HepG2 (cell line): Measurements from ENCODE around the gene SMIM38. TPM values are rescaled to one million over a fixed set of nuclear protein-coding genes. Genes with fewer than 3 reads are reported as not detected.

Experiments used
- CBX5 ChIP-seq: sonication (generic); formaldehyde crosslinking; IDR thresholded peaks from 2 replicates; pipeline ENCODE4 v1.4.0; 2020; ENCODE audit warnings: missing genetic modification reagents, borderline replicate concordance
- EED ChIP-seq: sonication (generic); formaldehyde crosslinking; IDR thresholded peaks from 2 replicates; pipeline ENCODE4 v1.5.0; 2020; ENCODE audit warnings: mild to moderate bottlenecking, missing genetic modification reagents
- HHEX ChIP-seq: IDR thresholded peaks from 2 replicates; pipeline ENCODE4 v1.6.1; 2016; ENCODE audit warnings: control low read depth
- PTBP1 ChIP-seq: fragments of 200-400 bp; formaldehyde crosslinking; IDR thresholded peaks from 2 replicates; pipeline ENCODE4 v1.6.1; 2018; ENCODE audit warnings: low read length, low read depth; ENCODE audit not compliant: poor library complexity, severe bottlenecking
- RARG ChIP-seq: sonication (generic); formaldehyde crosslinking; IDR thresholded peaks from 2 replicates; pipeline ENCODE4 v1.4.0; 2020; ENCODE audit warnings: low read depth, mild to moderate bottlenecking, missing genetic modification reagents
- RFX5 ChIP-seq: IDR thresholded peaks from 2 replicates; pipeline ENCODE4 v1.6.1; 2011; ENCODE audit warnings: low read depth, low read length, improper control_type of control experiment
- SIX4 ChIP-seq: sonication (generic); formaldehyde crosslinking; IDR thresholded peaks from 2 replicates; pipeline ENCODE4 v1.4.0; 2020; ENCODE audit warnings: missing genetic modification reagents
- ZFP1 ChIP-seq: IDR thresholded peaks from 2 replicates; pipeline ENCODE4 v1.6.1; 2016
- ZNF839 ChIP-seq: sonication (generic); formaldehyde crosslinking; IDR thresholded peaks from 2 replicates; pipeline ENCODE4 v1.4.0; 2020; ENCODE audit warnings: missing genetic modification reagents, mild to moderate bottlenecking, borderline replicate concordance
- ZSCAN21 ChIP-seq: sonication (generic); formaldehyde crosslinking; IDR thresholded peaks from 2 replicates; pipeline ENCODE4 v1.8.0; 2022; ENCODE audit warnings: mild to moderate bottlenecking, missing genetic modification reagents, moderate library complexity, borderline replicate concordance
- polyA plus RNA-seq, 8 experiments: library from polyadenylated mRNA; depleted of rRNA in 3 of 8; stranded (reverse) in 7 of 8; unstranded in 1 of 8; fragments of >200 nt; fragmentation: Illumina TruSeq in 4 of 8; extraction: Trizol in 4 of 8; gene quantifications; 2 replicates each; pipeline versions ENCODE4 v1.2.1 to v1.2.3, GENCODE V29; 2011 to 2016; ENCODE audit warnings: low read depth in 4 of 8, missing spikeins in 1 of 8, mixed read lengths in 1 of 8; ENCODE audit not compliant: insufficient read depth in 1 of 8
- total RNA-seq, 5 experiments: library from RNA; depleted of rRNA; stranded (reverse); fragments of >200 nt; fragmentation: Illumina TruSeq; extraction: Trizol; gene quantifications; 2 replicates each; pipeline ENCODE4 v1.2.3, GENCODE V29; 2016; ENCODE audit warnings: low read depth in 1 of 5
- TF ChIP-seq, protein P1 (sequence below): sonication (generic); formaldehyde crosslinking; IDR thresholded peaks from 2 replicates; pipeline ENCODE4 v1.5.1; 2020; ENCODE audit warnings: mild to moderate bottlenecking, missing genetic modification reagents, borderline replicate concordance
- TF ChIP-seq, protein P2 (sequence below): sonication (generic); formaldehyde crosslinking; IDR thresholded peaks from 2 replicates; pipeline ENCODE4 v1.4.0; 2020; ENCODE audit warnings: missing genetic modification reagents
- TF ChIP-seq, protein P3 (sequence below): sonication (generic); formaldehyde crosslinking; IDR thresholded peaks from 2 replicates; pipeline ENCODE4 v1.8.0; 2022; ENCODE audit warnings: mild to moderate bottlenecking, missing genetic modification reagents, moderate library complexity
- TF ChIP-seq, protein P4 (sequence below): sonication (generic); formaldehyde crosslinking; IDR thresholded peaks from 2 replicates; pipeline ENCODE4 v1.8.1; 2023; ENCODE audit warnings: mild to moderate bottlenecking, missing genetic modification reagents
- TF ChIP-seq, protein P5 (sequence below): IDR thresholded peaks from 2 replicates; pipeline ENCODE4 v1.6.1; 2016; ENCODE audit warnings: low read depth, borderline replicate concordance

Gene SMIM38
- total and polyA plus RNA-seq, 2 of the 13 experiments (the other 11 are each of a cell fraction or from before 2014, with no cell fraction given): 0.30 to 0.40 TPM

- TF ChIP-seq EED (CRISPR knock-in tag): no peak
- no peak for TF ChIP-seq RARG (CRISPR knock-in tag)
- no peak for TF ChIP-seq PTBP1
- TF ChIP-seq, protein P1, sequence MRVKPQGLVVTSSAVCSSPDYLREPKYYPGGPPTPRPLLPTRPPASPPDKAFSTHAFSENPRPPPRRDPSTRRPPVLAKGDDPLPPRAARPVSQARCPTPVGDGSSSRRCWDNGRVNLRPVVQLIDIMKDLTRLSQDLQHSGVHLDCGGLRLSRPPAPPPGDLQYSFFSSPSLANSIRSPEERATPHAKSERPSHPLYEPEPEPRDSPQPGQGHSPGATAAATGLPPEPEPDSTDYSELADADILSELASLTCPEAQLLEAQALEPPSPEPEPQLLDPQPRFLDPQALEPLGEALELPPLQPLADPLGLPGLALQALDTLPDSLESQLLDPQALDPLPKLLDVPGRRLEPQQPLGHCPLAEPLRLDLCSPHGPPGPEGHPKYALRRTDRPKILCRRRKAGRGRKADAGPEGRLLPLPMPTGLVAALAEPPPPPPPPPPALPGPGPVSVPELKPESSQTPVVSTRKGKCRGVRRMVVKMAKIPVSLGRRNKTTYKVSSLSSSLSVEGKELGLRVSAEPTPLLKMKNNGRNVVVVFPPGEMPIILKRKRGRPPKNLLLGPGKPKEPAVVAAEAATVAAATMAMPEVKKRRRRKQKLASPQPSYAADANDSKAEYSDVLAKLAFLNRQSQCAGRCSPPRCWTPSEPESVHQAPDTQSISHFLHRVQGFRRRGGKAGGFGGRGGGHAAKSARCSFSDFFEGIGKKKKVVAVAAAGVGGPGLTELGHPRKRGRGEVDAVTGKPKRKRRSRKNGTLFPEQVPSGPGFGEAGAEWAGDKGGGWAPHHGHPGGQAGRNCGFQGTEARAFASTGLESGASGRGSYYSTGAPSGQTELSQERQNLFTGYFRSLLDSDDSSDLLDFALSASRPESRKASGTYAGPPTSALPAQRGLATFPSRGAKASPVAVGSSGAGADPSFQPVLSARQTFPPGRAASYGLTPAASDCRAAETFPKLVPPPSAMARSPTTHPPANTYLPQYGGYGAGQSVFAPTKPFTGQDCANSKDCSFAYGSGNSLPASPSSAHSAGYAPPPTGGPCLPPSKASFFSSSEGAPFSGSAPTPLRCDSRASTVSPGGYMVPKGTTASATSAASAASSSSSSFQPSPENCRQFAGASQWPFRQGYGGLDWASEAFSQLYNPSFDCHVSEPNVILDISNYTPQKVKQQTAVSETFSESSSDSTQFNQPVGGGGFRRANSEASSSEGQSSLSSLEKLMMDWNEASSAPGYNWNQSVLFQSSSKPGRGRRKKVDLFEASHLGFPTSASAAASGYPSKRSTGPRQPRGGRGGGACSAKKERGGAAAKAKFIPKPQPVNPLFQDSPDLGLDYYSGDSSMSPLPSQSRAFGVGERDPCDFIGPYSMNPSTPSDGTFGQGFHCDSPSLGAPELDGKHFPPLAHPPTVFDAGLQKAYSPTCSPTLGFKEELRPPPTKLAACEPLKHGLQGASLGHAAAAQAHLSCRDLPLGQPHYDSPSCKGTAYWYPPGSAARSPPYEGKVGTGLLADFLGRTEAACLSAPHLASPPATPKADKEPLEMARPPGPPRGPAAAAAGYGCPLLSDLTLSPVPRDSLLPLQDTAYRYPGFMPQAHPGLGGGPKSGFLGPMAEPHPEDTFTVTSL (CRISPR knock-in tag): no peak
- TF ChIP-seq RFX5: no peak
- TF ChIP-seq, protein P2, sequence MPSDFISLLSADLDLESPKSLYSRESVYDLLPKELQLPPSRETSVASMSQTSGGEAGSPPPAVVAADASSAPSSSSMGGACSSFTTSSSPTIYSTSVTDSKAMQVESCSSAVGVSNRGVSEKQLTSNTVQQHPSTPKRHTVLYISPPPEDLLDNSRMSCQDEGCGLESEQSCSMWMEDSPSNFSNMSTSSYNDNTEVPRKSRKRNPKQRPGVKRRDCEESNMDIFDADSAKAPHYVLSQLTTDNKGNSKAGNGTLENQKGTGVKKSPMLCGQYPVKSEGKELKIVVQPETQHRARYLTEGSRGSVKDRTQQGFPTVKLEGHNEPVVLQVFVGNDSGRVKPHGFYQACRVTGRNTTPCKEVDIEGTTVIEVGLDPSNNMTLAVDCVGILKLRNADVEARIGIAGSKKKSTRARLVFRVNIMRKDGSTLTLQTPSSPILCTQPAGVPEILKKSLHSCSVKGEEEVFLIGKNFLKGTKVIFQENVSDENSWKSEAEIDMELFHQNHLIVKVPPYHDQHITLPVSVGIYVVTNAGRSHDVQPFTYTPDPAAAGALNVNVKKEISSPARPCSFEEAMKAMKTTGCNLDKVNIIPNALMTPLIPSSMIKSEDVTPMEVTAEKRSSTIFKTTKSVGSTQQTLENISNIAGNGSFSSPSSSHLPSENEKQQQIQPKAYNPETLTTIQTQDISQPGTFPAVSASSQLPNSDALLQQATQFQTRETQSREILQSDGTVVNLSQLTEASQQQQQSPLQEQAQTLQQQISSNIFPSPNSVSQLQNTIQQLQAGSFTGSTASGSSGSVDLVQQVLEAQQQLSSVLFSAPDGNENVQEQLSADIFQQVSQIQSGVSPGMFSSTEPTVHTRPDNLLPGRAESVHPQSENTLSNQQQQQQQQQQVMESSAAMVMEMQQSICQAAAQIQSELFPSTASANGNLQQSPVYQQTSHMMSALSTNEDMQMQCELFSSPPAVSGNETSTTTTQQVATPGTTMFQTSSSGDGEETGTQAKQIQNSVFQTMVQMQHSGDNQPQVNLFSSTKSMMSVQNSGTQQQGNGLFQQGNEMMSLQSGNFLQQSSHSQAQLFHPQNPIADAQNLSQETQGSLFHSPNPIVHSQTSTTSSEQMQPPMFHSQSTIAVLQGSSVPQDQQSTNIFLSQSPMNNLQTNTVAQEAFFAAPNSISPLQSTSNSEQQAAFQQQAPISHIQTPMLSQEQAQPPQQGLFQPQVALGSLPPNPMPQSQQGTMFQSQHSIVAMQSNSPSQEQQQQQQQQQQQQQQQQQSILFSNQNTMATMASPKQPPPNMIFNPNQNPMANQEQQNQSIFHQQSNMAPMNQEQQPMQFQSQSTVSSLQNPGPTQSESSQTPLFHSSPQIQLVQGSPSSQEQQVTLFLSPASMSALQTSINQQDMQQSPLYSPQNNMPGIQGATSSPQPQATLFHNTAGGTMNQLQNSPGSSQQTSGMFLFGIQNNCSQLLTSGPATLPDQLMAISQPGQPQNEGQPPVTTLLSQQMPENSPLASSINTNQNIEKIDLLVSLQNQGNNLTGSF (CRISPR knock-in tag): no peak
- no peak for TF ChIP-seq HHEX (CRISPR knock-in tag)
- TF ChIP-seq, protein P3, sequence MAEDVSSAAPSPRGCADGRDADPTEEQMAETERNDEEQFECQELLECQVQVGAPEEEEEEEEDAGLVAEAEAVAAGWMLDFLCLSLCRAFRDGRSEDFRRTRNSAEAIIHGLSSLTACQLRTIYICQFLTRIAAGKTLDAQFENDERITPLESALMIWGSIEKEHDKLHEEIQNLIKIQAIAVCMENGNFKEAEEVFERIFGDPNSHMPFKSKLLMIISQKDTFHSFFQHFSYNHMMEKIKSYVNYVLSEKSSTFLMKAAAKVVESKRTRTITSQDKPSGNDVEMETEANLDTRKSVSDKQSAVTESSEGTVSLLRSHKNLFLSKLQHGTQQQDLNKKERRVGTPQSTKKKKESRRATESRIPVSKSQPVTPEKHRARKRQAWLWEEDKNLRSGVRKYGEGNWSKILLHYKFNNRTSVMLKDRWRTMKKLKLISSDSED (CRISPR knock-in tag): no peak
- TF ChIP-seq, protein P4, sequence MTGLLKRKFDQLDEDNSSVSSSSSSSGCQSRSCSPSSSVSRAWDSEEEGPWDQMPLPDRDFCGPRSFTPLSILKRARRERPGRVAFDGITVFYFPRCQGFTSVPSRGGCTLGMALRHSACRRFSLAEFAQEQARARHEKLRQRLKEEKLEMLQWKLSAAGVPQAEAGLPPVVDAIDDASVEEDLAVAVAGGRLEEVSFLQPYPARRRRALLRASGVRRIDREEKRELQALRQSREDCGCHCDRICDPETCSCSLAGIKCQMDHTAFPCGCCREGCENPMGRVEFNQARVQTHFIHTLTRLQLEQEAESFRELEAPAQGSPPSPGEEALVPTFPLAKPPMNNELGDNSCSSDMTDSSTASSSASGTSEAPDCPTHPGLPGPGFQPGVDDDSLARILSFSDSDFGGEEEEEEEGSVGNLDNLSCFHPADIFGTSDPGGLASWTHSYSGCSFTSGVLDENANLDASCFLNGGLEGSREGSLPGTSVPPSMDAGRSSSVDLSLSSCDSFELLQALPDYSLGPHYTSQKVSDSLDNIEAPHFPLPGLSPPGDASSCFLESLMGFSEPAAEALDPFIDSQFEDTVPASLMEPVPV (CRISPR knock-in tag): no peak
- peak; percentile 76; the same call in 1 of the 2 replicates for TF ChIP-seq CBX5 (CRISPR knock-in tag)
- no peak for TF ChIP-seq SIX4 (CRISPR knock-in tag)
- TF ChIP-seq, protein P5, sequence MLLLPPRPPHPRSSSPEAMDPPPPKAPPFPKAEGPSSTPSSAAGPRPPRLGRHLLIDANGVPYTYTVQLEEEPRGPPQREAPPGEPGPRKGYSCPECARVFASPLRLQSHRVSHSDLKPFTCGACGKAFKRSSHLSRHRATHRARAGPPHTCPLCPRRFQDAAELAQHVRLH (CRISPR knock-in tag): no peak; the same call in 1 of the 2 replicates
- no peak for TF ChIP-seq ZFP1 (CRISPR knock-in tag)
- no peak for TF ChIP-seq ZNF839 (CRISPR knock-in tag)
- TF ChIP-seq ZSCAN21 (CRISPR knock-in tag): no peak
Observed at GRCh38 chr11:69131644-69132300, 24.0 kb upstream of the SMIM38 start (continued).
